ENCODE results near the gene SPACA5. TPM values are rescaled to one million over a fixed set of nuclear protein-coding genes. Genes with fewer than 3 reads are reported as not detected.

Gene SPACA5
- total and polyA plus RNA-seq, 9 of the 15 experiments (the other 6 are each of a cell fraction or from before 2014, with no cell fraction given): not detected

DNA sequence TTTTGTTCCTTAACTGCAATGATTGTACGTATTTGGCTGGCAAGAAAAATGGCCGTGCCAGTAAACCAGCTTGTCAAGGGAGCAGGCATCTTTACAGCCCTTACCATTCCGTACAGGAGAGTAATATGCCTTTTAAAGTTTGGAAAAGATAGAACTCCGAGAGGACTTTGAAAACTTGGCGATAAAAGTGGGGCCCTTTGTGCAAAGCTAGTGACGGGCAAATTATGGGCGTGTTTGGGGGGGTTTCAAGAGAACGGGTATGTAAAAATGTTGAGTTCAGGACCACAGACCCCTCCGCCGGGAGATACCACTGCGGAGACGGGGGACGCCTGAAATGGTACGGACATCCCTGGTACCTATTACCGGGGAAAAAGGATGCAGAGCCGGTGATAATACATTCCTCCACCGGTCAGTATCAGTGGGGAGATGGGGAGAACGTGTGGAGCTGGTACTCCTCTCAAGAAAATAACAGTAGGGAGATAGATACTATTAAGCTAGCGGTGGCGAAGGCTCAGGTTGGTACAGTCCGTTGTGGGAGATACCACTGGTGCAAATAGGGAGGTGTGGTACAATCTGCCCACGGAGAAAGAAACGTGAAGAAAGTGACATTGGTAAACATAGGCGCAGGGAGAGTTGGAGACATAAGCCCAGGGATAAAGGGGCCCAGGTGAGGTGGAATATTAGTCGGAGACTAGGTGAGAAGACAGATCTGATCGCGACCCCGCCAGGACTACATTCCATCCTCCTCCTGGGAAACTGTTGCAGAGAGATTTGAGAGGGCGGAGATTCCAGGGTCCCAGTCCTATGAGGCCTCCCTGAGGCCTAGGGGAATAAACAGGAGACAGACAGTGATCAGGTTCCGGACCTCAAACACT is 14.5 kb downstream of the SPACA5 start (continued):
- TF ChIP-seq, protein P1, sequence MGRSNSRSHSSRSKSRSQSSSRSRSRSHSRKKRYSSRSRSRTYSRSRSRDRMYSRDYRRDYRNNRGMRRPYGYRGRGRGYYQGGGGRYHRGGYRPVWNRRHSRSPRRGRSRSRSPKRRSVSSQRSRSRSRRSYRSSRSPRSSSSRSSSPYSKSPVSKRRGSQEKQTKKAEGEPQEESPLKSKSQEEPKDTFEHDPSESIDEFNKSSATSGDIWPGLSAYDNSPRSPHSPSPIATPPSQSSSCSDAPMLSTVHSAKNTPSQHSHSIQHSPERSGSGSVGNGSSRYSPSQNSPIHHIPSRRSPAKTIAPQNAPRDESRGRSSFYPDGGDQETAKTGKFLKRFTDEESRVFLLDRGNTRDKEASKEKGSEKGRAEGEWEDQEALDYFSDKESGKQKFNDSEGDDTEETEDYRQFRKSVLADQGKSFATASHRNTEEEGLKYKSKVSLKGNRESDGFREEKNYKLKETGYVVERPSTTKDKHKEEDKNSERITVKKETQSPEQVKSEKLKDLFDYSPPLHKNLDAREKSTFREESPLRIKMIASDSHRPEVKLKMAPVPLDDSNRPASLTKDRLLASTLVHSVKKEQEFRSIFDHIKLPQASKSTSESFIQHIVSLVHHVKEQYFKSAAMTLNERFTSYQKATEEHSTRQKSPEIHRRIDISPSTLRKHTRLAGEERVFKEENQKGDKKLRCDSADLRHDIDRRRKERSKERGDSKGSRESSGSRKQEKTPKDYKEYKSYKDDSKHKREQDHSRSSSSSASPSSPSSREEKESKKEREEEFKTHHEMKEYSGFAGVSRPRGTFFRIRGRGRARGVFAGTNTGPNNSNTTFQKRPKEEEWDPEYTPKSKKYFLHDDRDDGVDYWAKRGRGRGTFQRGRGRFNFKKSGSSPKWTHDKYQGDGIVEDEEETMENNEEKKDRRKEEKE (IDR thresholded peaks at IDR 0.05; ENCODE audit: borderline replicate concordance in 1 of 2, control insufficient read depth in 1 of 2, low read depth in 2 of 2, low read length in 1 of 2): peak in 1 of 2 experiments; percentile 89; a peak in 2 of 4 replicates
- TF ChIP-seq BHLHE40 (IDR thresholded peaks at IDR 0.05; ENCODE audit: low read length) (peak; percentile 55), RCOR1 (IDR thresholded peaks at IDR 0.05; ENCODE audit: borderline replicate concordance in 1 of 2, low read depth in 2 of 2, low read length in 2 of 2) (no peak), ZNF431 (CRISPR knock-in tag; IDR thresholded peaks at IDR 0.05) (no peak), ASH1L (IDR thresholded peaks at IDR 0.05; ENCODE audit: borderline replicate concordance, low read depth, partially characterized antibody) (peak; percentile 75), FOXM1 (IDR thresholded peaks at IDR 0.05; ENCODE audit: low read depth) (0 out of 2 replicates have a peak, but pooled peaks have one; percentile 42), FOXM1 (CRISPR knock-in tag; IDR thresholded peaks at IDR 0.05; ENCODE audit: low read depth) (no peak)

All from K562 (cell line).